HG02642 (cell line): Measurements from ENCODE around the gene ACP1.

Experiments used
- ATAC-seq: cut with Tn5 transposase; IDR thresholded peaks from one replicate; pipeline ENCODE4 v1.9.1; 2021; ENCODE audit warnings: mild to moderate bottlenecking; ENCODE audit not compliant: unreplicated experiment, poor library complexity

ACP1 gene

DNA sequence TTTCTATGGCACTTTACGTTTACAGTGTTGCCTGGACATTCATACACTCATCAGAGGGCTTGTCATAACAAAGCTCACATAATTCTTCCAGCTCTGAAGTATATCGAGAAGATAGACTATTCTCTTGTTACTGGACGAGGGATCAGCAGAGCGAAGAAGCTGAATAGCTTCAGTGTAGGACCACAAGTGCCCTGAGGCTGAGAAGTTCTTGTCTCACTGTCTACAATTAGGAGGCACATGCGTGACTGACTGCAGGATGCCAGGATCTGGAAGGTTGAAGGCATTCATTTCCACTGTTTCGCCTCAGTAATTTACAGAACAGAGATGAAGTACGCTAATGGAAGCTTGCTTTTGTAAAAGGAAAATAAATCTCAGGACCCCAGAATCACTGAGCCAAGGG is 10.5 kb upstream of the ACP1 start:
- no peak for ATAC-seq

DNA sequence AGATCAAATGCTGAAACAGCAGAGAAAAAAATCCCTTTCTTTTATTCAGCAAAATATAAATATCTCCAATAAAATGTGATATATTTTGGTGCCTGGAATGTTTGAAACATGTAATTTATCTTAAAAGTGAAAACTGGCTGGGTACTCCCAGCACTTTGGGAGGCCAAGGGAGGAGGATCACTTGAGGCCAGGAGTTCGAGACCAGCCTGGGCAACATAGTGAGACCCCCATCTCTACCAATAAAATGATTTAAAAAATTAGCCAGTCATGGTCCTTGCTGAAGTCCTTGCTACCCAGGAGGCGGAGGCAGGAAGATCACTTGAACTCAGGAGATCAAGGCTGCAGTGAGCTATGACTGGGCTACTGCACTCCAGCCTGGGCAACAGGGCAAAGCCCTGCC is 9.6 kb upstream of the ACP1 start:
- ATAC-seq: no peak

DNA sequence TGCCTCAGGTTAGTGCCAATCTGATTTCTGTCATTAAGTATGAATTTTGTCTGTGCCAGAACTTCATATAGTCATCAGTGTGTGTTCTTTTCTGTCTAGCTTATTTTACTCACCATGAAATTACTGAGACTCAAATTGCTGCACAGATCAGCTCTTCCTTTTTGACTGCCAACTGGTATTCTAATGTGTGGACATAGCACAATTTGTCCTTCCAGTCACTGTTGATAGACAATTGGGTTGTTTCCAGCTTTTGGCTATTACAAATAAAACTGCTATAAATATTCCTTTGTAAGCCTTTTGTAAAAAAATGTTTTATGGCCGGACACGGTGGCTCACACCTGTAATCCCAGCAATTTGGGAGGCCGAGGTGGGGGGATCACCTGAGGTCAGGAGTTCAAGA is 8.7 kb upstream of the ACP1 start:
- ATAC-seq: no peak

DNA sequence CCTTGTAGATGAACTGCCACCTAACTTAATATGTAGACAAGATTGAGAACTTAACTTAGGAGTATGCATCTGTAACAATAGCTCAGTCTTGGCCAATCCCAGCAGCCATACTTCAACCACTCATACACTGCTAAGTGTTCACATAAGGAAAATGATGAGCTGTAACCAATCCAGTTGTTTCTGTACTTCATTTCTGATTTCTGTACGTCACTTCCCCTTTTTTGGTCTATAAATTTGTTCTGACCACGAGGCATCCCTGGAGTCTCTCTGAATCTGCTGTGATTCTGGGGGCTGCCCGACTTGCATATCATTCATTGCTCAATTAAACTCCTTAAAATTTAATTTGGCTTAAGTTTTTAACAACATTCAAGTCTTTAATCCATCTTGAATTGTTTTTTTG is 7.3 kb upstream of the ACP1 start:
- ATAC-seq: no peak

DNA sequence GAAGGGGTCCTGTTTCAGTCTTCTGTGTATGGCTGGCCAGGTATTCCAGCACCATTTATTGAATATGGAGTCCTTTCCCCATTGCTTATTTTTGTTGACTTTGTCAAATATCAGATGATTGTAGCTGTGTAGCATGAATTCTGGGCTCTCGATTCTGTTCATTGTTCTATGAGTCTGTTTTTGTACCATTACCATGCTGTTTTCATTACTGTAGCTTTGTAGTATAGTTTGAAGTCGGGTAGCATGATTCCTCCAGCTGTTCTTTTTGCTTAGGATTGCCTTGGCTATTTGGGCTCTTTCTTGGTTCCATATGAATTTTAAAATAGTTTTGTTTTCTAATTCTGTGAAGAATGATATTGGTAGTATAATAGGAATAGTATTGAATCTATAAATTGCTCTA is 6.9 kb upstream of the ACP1 start:
- no peak for ATAC-seq

DNA sequence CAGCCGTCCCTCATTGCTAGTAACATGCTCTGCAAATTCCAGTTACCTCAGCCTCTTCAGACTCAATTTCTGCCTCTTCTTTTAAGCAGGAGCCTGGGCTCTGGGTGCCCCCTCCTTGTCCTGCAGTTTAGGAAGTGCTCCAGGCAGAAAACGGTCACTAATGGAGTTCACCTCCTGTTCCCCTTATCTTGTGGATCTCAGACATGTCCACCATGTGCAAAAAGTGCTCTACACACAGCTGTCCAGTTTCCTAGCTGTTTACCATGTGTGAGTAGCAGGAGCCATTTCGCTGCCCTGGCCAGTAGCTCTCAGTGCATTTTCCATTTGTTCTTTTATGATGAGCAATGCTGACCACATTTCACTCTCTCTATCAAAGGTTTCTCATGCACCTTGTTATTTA is 5.8 kb upstream of the ACP1 start:
- no peak for ATAC-seq

DNA sequence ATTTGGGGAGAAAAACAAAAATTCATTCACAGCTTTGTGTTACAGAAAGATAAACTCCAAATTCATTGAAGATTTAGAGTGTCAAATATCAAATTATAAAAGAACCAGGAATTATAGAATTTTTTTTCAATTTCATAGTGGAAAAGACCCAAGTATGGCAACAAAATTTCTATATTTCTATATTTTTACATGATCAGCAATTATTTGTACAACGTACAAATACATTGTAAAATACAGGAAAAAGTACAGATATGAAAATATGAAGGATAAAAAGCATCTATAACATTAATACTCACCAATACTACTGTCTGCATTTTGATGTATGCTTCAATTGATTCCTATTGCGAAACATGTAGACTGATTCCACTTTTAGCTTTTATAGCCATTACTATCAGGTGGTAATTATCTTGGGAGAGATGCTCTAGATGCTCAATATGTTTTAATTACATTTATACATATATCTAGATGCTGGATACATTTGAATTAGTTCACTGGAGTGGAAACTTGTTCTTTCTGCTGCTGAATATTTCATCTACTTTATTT is 4.9 kb upstream of the ACP1 start:
- no peak for ATAC-seq

DNA sequence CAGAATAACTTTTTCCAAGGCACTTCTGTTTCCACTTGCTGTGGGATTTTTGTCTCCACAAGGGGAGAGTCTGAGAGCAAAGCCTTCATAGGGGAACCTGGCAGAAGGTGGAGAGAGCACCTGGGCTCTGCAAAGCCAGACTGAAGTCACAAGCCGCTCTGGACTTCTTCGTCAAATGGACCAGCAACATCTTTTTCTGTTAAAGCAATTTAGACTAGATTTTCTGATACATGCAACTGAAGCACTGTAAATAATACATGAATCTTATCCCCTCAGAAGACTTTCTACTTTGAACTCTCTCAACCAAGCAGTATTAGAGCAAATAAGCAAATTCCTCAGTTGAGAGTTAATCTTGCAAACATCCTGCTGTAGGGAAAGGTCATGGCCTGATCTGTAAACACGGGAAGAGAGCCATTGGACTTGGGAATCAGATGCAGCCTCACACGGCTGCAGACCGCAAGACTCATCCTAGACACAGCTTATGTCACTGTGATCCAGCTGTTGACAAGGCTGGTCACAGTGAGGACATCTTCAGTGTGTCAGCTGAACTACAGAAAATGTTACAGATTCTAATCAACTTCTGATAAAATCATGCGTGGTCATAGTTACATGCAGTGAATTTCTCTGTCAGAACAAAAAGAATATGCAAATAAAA is 4.1 kb upstream of the ACP1 start:
- ATAC-seq: no peak

DNA sequence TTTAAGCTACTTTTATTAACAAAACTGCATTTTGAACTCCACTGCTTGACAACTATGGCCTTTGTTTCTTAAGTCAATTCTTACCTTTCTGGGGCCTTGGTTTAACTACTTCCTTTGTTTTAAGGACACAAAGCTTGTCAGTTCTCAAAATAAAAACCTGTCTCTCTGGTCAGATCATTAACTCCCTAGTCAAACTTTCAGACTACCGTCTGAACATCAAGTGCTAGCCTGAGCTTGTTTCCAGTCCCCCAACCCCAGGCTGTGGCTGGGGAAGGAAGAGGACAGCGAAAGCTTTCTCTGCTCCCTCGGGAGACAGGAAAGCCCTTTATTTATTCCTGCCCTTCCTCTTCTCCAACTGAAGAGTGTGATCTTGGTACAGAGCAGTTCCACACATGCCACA is 2.6 kb upstream of the ACP1 start:
- ATAC-seq: no peak

DNA sequence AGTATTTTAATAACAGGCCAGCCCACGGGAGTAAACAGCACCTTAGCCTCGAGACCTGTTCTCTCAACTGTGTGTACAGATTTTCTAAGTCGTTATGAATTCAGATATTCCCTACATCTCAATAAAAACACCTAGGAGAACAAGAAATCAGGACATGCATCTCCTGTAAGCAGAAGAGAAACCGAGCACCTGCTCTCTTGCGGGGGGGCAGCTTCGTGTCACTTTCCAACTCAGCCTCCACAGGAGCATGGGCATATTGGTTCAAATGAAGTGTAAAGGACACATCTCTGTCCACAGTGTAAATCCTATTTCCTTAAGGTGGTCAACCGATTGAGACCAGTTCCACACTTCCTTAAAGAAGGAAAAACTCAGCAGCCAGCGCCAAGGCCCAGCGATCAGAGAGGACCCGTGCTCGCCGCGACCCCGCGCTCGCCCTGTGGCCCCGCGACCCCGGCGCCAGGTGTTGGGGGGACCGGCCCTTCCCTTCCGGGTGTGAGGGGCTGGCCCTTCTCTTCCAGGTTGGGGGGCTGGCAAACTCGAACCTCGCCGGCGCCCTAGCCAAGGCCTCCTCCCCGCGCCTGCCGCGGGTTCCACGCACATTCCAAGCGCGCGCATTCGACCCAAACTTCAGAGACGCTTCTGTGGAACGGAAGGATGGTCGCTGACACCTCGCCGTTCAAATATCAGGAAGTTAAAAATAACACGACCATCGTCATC is 1.6 kb upstream of the ACP1 start:
- ATAC-seq: no peak

DNA sequence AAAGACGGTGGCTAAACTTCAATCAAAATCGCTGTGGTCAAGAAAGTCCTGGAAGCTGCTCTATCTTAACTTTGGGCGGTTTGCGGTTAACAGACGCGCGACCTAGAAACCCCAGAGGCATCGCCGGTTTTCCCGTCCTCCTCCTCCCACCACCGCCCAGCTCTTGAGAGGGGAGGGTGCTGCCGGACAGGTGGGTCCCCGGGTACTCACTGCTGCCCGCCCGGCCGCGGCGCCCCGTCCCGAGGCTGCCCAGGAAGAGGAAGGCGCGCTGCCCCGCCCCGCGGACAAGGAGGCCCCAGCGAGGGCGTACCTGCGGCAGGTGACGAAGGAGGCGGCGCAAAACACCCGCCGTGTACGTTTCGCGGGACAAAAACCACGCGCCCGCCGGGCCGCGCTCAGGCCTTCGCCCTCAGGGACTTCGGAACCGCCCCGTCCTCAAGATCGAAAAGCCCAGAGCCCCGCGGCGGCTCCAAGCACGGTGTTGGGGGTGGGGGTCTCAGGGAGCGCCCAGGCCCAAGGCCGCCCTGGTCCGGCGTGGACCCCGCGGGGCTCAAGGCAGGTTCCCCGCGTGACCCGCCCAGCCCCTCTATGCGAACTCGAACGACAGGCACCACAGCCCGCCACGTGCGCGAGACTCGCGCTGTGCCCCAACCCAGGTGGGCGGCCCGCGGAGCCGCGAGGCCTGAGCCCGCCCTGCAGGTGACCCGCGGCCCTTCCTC is 814 bp upstream of the ACP1 start, which contains the start of gene SH3YL1:
TSS of gene SH3YL1 (minus strand) at position 259 of the 719 bp plus-strand sequence. CDS start at position 211, 48 bp downstream.
- ATAC-seq: peak; percentile 28

DNA sequence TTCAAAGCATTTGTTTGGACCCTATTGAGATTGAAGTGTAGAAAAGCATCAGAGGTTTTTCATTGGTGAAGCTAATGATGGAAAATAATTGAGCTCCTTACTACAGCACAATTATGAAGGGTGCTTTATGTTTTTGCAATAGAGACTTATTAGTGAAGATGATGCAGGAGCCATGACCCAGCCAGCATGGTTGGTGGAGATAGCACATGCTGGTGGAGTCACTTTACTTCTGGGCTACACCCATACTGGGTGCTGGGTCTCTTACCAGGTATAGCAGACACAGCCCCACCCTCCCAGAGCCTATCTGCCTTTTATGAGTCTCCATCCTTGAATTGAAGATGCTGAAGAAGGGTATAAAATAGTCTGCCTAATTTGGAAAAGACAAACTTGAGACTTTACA is 3.6 kb downstream of the ACP1 start:
- no peak for ATAC-seq

DNA sequence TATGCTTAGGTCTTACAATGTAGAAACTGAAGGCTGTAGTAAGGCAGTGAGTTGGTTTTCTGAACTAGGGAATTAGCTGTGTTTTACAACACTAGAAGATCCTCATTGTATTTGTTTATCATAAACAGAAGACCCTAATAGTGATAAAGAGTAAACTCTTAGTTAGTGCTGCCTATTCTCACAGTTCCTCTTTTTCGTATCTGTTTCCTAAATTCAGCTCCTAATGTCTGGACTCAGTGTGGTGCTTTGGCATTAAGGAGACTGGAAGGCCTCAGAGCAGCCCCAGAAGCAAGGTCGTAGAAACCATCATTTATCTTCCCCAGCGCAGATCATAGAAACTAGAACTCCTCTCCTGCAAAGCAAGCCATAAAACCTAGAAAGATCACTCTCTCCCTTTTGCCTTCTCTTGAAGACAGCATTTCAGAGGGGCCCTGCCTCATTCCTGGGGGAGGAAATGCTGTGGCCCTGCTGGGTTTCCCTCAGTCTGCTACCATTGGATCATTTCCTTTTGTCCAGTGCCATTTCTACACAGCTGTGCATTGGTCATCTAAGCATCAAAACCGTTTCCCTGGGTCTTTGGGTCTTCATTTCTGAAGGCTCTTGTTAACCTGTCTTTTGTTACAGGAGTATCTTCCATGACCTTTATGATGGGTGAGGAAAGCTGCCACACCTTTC is 4.7 kb downstream of the ACP1 start:
- no peak for ATAC-seq

DNA sequence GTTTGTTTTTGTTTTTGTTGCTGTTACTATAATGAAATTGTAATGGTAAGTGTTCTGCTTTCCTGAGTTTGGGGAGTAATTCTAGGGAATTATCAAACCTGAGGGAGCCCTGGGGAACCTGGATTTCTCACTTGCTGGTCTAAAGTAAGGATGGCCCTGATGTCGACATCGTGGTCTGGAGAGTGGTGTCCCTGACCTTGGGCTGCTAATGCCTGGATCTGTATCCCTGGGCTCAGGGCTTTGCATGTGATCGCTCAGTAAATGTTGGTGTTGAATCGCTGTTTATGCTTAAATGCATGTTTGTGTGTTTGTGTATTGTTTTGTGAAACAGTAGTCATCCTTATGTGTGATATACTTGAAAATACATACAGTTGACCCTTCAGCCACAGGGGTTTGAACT is 6.1 kb downstream of the ACP1 start:
- no peak for ATAC-seq

DNA sequence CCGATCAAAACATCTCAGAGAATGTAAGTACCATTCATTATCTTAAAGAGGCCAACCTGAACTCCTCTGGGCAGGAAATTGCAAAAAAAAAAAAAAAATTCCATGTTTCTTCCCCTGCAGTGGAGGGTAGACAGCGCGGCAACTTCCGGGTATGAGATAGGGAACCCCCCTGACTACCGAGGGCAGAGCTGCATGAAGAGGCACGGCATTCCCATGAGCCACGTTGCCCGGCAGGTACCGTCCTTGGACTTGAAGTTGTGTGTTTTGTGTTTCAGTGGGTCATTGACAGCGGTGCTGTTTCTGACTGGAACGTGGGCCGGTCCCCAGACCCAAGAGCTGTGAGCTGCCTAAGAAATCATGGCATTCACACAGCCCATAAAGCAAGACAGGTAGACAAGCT is 7.2 kb downstream of the ACP1 start:
- no peak for ATAC-seq

DNA sequence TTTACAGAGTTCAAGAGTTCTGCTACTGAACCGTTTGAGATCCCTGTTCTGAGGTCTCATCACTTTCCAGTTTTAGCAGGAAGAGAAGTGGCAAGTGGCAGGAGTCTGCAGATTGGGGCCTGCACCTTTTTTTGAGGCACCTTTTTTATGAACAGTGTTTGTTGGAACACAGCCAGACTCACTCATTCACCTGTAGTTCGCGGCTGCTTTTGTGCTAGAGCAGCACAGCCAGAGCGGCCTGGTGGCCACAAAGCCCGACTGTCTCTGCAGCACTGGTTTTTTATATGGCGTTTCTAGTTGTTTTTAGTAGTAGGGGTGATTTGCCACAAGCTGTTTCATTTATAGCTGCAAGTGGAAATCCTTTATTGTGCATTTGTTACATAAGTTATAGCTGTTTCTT is 8.6 kb downstream of the ACP1 start:
- ATAC-seq: no peak

DNA sequence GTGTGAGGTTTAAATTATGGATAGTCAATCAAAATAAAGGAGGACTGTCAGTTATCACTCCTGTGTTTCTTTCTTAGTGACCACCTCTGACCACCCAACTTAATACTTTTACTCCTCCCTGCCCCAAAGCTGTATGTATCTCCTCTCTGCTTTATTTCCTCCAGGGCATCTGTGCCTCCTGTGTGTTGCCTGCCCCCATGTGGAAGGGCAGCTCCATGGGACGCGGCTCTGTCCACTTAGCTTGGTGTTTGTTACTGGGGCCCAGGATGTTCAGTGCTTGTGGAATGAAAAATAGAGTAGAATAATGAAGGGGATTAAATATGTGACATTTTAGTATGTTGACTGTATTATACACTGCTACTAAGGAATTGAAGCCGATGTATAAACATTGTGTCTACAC is 9.8 kb downstream of the ACP1 start:
- ATAC-seq: no peak

DNA sequence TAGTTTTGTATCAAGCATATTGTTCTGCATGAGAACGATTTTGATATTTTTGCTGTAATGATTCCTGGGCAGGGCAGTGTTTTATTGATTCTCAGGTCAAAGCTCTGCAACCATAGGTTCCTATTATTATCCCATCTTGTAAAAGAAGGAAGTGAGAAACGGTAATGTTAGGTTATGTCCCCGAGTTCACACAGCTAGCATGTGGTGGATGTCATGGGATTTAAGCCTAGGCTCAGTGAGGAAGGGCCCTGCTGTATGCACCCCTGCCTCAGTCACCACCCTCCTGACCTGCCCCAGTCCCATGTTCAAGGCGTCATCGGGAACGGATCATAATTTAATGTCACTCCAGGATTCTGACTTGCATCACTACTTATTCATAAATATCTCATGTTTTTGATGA is 10.7 kb downstream of the ACP1 start:
- ATAC-seq: peak; percentile 93

DNA sequence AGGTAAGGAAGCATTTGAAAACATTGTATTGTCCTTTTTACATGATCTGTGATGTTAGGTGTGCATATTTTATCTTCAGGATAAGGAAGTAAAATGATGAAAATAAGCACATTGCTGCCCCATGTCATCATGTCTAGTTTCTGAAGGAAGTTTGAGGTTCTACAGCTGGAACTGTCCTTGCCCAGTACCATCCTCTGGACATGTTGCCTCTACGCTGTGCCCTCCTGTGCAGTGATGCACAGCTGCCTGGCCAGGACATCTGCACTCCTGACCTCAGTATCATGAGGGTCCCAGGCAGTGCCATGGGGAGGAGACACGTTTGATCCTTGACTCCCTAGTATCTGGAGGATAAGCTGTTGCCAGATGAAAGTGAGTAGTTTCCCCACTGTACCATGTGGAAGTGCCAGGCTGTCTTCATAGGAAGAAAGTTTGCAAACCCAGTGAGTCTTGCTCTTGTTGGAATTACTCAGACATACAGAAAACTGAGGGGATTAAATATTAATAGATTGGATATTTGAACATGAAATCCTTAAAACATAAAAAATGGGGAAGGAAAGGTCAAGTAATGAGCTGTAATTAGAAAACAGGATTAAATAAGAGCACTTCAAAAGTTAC is 13.7 kb downstream of the ACP1 start:
- no peak for ATAC-seq

DNA sequence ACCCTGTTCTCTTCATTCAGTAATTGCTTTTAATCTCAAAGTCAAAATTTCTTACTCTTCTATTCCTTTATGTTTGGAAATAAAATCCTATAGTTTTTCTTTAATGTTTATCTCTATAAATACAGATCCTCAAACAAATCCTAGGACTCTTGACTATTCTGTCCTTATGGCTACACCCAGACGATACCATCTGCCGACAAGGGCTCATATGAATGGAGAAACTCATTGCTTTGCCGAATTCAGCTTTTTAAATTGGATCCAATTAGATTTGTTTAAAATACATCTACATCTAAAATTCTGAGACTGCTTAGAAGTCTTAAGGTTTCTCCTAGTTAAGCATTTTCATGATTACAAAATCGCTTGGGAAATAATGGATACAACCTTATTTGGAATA is 14.2 kb downstream of the ACP1 start:
- ATAC-seq: no peak
